GM21576 (cell line): ENCODE results near the gene MAN1C1.

ENCODE experiments used
- ATAC-seq: cut with Tn5 transposase; IDR thresholded peaks from one replicate; pipeline ENCODE4 v1.9.1; 2021; ENCODE audit warnings: mild to moderate bottlenecking, moderate library complexity; ENCODE audit not compliant: unreplicated experiment

The MAN1C1 gene

DNA sequence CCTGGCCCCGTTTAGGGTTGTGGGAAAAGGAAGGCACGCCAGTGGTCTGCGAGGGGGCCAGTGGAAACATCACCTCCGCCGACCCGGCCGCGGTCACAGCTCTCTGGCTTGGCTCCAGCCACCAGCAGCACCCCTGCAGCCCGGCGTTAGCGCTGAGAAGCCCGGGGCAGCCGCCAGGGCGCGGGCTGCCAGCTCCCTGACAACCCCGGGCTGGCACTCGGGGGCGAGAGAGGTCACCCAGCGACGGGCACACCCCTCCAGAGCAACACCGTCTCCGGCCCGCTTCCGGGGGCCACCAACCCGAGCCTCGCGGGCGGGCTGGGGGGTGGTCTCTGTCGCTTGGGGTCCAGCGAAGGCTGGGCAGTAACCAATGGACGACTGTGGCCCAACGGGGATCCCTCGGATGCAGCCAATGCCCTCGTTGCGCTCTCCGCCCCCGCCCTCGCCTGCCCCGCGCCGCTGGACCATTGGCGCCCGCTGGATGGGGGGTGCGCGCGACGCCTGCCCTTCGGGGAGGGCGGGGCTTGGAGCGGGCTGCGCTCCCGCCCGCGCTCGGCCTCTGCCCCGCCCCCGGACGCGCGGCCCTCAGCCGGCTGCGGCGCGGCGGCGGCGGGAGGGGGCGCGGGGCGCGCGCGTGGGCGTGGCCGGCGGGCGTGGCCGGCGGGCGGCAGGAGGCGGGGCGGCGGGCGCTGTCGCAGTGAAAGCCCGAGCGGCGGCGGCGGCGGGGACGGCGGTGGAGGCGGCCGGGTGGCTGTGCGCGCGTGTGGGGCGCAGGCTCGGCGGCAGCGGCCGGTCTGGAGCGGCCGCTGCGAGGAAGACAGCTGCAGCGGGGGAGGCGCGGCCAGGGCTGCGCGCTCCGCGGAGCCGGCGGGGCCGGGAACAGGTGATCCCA is at the start of gene MAN1C1:
TSS of gene MAN1C1 (plus strand) at position 697 of the 892 bp plus-strand sequence. CDS start 1,007 bp downstream, outside the sequence.
- peak; percentile 49 for ATAC-seq

DNA sequence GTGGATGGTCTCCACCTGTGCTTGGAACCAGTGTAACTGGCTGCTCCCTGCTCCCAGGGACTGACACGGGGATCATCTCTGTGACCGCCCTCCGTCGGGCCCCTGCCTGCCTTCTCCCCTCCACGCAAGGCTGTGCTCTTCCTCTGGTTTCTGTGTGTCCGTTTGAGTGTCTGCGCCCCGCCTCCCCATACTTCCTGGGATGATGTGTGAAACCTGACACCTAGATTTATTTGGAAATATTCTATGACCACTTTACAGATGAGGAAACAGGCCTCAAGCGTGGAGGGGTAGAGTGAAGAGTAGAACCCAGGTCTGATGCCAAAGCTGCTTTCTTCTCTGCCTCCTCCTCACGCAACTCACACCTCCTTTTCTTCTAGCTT is 48.9 kb upstream of the MAN1C1 start:
- ATAC-seq, result no peak

DNA sequence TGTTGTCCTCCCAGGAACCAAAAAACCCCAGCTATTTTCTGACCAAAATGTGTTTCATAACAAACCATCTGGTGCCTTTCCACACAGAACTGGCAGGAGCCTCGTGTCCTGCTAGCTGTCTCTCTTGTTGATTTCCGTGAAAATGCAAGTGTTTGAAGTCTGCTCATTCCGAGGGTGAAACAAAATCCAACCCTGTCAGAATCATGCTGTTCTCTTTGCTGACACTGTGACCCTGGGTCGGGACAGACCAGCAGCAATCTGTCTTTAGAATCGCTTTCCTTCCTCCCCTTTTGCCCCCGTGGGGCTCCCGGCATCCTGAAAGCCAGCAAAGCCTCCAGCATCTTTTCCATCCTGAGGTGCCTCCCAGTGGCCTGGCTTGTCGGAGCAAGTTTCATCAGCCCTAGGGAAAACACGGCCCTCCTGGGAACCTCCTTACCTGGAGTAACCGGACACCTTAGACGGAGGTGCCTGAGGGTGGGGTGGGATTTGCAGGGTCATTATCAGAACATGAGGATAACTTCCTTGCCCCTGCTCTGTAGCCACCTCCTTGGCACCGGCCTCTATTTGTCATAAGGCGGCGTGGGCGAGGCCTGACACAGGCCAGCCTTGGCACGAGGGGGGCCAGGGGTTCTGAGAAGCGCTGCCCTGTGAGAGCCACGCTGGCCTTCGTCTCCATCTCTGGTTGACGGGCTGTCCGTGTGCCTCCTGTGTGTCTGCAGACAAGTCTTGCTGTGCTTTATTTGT is 48.3 kb upstream of the MAN1C1 start:
- no peak for ATAC-seq

DNA sequence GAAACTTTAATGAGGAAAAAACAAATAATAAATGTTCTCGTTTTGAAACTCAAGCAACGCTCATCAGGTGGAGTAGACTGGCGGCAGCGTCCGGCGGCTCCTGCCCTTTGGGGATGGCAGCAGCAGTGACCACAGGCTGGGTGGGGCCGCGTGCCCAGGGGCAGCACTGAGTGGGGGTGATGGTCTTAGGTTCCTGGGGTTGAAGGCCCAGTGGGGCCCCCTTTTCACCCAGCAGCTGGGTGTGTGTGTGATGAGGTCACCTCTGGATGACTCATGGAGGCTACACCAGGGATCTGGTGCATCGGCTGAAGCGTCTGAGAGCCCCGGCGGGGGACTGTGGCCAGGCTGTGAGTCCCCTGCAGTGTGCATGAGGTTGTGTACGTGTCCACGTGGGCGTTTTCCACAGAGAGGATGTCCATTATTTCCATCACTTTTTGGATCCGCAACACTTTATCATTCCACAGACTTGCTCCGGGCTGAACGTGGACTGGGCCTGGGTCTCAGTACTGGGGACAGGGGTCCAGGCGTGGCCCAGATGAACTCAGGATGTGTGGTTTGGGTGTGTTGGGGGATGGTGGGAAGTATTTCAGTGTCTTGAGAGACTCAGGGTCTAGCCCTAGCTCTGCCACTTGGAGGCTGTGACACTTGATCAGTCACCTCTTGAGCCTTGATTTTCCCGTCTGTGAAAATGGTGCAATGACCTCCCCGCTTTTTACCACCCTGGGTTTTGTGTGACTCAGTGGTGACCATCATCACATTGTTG is 47.6 kb upstream of the MAN1C1 start:
- ATAC-seq, result no peak

DNA sequence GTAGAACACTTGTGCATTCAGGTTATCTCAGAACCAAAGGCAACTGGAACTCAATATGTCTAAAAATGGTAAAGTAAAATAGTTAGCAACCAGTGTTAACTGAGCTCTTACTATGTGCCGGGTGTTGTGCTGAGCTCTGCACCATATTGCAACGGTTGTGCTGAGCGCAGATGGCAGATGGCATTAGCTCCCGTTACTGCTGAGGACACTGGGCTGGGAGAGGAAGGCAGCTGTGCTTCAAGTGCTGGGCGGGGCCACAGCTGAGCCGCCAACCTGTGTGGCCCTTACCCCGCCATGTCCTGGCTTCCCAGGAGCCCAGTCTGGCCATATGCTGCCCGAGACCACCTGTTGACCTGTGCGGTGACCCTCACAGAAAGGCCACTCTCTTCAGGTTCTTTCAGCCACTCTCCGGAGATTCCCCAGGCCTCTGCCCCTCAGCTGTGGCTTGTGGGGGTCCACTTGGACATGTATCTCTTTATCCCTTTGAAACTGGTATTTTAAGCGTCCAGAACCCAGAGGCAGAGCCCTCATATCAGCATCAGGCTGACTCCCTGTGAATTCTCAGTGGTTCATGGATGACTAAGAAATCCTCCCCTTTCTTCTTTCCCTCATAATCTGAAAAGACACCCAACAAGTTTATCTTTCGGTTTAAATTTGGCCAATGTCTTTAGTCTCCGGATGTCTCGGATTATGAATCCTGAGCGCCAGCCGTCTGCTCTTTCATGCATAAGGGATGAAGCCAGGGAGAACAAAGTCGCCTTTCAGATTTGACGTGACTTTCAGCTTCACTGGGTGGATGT is 46.8 kb upstream of the MAN1C1 start:
- no peak for ATAC-seq

DNA sequence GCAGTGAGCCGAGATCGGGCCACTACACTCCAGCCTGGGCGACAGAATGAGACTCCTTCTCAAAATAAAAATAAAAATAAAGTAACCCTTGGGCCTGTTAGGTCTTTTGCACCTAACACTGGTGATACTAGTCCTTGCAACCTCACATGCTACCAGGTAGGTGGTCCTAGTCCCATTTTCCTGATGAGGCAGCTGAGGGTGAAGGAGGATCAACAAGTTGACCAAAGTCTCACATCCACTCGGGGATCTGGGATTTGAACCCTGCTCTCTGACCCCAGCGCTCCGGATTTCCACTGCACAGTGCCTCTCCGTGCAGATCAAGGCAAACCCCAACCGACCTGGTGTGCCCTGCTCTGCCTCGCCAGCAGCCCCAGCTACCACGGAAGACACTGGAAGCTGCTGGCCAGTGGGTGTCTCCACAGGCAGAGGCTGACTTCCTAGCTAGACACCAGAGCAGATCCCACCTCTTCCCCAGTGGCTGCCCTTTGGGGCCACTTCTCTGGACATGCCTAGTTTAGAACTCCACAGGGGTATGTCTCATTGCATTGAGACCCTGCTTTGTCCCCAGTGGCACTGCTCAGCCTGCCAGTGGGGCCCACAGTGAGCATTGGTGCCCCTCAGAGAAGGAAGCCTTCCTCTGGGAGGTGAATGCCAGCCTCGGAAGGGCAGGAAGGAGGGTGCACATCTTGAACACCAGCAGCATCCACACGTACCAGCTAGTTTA is 45.6 kb upstream of the MAN1C1 start:
- ATAC-seq, result no peak

DNA sequence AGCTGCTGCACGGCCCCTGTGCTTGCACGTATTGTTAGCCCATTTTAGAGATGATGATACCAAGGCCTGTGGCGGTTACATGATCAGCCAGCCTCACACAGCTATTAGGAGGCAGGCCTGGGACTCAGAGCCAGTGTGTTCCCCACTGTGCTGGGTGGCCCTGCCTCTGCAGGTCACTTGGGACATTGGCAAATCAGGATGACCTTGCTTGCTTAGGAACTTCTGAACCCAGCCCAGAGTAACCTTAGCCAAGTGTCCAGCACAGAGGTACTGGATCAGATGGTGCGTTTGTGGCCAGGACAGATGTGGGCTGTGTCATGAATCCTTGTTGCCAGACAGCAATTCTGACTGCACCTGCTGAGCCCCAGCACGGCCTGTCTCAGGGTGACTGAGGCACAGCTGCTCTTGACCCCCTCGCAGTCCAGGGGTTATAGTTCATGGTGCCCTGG is 45.0 kb upstream of the MAN1C1 start:
- ATAC-seq, result no peak

DNA sequence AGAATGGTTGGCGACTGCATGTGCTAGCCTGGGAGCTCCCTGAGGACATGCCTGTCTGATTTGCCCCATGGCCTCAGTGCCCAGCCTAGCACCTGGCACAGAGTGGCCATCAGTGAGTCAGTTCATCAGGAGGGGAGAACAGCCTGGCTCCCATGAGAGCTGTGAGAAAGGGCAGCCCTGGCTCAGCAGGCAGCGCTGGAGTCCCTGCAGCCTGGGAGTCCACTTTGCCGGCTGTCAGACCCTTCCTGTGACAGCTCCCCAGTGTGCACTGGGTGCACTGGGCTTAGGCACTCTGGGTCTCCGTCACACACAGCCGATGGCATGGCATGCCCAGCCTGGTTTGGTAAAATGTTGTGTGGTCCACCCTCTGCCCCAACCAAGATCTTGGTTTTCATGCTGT is 44.5 kb upstream of the MAN1C1 start:
- no peak for ATAC-seq

DNA sequence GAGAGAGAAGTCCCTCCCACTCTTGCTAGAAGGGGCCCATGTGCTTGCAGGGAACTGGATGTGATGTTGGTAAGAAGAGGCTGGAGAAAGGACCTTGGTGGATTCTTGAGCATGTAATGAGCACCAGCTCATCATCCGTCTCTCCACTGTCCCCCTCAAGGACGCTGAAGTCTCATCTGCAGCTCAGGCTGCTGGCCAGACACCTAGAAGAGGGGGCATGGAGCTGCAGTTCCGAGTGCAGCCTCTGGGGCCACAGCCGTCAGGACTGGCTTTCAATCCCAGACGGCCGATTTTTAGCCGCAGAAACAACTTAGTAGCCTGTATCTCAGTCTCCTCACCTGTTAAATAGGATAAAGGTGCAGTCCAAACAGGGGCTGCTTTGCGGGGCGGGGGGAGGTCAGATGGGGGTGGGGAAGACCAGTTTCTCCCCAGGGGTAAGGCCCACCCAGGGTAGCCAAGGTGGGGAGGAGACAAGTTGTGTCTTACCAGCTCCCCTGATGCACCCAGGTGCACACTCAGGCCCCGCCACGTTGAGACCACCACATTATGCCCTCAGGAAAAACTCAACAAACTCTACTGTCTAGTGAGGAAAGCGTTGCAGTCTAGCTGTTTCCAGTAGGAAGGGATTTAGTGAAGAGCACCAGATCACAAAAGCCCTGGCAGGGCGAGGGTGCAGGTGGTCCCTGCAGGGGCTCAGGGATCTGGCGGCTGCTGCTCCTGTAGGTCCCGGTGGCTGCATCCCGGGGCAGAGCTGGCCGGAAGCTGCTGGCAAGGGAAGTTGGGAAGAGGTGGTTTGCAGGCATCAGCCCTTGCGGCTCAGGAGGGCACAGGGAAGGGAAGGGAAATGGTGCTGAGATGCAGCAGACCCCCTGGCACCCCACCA is 43.6 kb upstream of the MAN1C1 start:
- ATAC-seq, result no peak

DNA sequence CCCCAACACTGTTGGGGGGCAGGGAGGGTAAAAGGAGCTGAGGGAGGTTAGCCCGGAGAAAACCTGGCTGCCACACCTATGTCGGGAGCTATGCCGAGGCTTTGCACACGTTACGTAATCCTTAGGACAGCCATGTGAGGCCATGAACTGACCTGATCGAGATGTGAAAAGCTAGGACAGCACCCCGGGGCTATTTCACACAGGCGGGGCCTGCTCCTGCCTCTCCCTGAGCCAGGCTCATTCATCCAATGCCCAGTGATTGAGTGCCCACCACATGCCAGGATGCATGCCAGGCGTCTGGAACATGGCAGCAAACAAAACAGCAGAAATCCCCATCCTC is 43.0 kb upstream of the MAN1C1 start:
- ATAC-seq, result no peak

DNA sequence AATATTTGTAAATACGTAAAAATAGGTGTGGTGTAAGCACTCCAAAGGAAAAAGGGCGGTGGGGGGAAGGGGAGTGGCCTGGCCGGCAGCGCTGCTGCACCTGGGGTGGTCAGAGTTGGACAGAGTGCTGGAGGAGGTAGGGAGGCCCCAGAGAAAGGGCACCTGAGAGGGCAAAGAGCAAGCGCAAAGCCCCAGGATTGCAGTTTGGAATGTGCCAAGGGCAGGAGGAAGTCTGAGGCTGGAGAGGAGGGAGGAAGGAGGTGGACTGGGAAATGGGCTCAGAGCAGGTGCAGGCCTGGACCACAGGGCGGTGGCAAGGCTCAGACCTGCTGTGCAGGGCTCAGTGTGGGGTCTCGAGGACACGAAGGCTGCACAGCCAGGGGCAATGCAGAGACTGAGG is 42.6 kb upstream of the MAN1C1 start:
- no peak for ATAC-seq

DNA sequence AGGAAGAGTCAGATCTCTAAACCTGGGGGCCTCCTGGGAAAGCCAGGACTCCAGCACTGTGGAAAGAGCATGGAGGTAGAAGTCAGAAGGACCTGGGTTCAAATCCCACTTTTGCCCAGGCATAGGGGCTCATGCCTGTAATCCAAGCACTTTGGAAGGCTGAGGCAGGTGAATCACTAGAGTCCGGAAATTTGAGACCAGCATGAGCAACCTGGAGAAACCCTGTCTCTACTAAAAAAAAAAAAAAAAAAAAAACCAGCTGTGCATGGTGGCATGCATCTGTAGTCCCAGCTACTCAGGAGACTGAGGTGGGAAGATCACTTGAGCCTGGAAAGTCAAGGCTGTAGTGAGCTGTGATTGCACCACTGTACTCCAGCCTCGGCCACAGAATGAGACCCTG is 41.4 kb upstream of the MAN1C1 start:
- ATAC-seq, result no peak

DNA sequence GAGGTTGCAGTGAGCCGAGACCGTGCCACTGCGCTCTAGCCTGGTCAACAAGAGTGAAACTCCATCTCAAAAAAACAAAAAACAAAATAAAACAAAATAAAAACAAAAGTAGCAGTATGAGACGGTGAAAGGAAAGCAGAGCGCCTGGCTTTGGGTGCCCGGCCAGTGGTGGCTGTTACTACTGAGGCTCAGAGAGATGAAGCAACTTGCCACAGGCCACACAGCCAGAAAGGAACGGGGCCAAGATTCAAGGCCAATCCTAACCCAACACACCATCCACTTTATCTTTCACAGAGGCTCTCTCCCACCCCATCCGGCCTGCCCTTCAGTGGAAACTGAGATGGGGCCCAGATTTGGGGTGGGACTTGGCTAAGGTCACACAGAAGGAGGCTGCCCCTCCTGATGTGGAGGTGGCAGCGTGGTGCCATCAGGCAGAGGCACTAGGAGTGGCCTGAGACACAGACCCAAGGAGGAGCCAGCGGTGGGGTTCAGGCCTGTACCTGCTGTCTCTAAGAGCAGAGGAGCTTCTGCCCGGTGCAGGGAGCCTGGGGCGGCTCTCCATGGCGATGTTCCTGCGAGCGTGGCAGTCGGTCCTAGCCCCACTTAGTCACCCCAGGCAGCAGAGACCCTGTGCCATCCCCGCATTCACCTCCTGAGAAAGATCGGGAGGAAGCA is 40.0 kb upstream of the MAN1C1 start:
- ATAC-seq, result no peak

DNA sequence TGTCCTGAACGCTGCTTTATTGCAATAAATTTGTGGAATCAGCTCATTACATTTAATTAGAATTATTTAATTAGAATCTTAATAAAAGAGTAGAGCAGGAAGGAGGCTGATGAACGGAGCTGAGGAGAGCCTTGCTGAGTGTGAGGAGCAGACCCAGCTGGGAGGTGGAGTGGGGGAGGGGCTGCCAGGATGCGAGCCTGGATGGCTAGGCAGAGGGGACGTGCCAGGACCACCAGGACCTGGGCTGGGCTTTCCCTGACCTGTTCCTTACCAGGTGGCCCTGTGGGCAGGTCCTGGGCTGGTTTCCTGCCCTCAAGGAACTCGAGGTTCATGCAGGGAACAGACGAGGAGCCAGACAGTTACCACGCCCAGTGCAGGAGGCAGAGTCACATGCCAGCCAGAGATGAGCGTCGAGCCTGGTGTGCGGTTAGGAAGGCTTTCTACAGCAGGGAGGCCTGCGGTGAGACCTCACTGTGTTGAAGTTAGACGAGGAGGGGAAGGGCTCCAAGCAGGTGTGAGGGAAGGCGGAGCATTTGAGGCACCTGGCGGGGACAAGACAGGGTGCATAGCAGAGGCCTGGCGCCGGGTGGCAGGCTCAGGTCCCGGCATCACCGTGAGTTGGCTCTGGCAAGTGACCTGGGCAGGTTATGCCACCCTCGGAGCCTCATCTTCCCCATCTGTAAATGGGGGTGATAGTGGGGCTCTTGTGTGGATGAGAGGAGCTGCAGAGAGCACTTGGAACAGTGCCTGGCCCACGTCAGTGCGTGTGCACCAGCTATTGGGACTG is 39.3 kb upstream of the MAN1C1 start:
- ATAC-seq, result no peak

DNA sequence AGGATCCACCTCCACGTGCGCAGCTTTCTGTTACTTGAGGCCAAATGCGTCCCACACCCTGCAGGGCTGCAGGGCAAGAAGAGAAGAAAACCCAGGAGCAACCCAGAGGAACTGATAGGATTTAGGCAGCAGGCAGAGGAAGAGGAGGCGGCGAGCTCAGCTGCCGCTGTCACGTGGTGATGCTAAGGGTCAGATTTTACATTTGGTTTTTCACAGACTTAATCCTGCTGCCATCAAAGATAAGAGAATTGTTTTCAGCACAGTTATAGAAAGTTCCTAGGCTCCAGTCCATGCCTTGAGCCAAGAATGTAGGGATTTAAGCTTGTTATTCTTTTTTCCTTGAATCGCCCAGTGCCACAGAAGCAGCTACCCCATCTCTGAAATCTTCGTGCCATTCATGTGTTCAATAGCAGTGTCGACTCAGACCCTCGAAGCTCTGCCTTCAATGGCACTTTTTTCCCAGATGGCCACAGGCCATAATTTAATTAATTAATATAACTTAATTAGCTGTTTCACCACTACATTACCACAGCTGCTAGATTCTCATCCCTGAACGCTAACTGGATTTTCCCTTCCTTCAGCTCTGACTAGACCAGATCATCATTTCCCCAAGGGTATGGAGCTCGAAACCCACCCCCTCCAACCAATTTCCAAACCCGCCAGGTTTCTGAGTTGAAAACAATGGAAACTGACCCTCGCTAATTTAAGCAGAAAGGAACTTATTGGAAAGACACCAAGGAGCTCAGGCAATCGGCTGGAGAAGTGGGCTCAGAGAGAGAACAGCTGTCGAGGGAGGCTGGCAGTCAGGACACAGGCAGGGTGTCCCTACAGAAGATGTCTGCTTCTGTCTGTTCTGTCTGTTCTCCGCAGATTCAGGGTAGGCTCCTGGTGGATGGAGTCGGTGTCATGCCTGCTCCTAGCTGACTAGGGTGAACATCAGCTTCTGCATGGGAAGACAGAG is 37.0 kb upstream of the MAN1C1 start:
- ATAC-seq, result no peak

DNA sequence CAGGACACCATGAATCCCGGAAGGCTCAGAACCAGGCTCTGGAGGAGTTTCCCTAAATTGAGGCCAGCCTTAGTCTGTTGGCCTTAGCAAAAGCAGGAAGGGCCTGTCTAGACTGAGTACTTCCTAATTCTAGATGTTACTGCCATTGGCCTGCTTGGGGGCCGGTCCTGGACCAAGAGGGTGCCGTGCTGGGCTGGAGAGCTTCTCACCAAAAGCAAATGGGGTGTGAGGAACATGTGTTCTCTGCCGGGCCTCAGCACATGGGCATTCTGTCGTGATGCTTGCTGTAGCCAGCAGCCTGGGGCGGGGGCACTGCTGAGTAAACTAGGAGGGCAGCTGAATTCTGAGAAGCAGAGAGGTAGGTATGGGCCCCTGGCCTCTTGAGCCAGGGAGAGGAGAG is 35.7 kb upstream of the MAN1C1 start:
- ATAC-seq, result no peak

DNA sequence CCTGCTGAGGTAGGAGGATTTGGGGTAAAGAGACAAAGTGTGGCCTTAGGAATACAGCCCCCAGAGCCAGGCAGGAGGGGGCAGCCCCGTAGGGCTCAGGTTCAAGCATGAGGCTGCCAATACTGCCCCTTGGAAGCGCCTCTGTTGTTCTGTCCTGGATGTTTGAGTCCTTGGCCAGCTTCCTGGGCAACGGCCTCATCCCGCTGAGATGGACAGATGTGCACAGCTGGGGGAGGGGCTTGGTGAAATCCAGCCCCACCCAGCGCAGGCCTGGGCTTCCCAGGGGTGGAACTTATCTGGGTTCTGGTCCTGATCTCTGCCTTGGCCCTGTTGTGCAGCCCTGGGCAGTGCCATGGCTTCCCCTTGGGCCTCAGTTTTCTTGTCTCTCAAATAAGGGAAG is 34.8 kb upstream of the MAN1C1 start:
- no peak for ATAC-seq
